COLO668 (cell line): ENCODE data around the gene OR2F2.

ENCODE experiments used
- DNase-seq: peaks from one replicate; lab custom pipeline; 2025; ENCODE audit not compliant: unreplicated experiment; lab: John Stamatoyannopoulos, UW

OR2F2 gene

GRCh38 chr7:143934526-143935325 lies at the start of gene OR2F2:
TSS of gene OR2F2 (plus strand) at chr7:143935233. CDS start at chr7:143935233, 0 bp downstream.
- DNase-seq, result no peak

DNA sequence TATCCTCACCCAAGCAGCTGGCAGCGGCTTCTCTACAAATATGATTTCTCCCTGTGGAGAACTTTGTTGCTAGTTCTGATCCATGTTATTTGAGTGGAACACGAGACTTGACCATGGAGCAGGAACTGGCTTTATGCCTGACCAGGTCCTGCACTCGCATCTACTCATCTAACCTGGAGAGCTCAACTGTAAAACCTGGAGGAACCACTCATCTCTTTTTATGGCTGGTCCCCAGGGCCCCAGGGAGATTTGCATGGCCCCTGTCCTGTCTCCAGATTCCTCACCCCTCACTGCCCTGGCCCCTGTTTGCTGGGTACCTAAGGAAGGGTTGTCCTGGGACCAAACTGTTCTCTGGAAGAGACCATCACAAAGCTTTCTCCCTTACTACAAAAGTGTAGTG lies 49.1 kb upstream of the OR2F2 start:
- no peak for DNase-seq

DNA sequence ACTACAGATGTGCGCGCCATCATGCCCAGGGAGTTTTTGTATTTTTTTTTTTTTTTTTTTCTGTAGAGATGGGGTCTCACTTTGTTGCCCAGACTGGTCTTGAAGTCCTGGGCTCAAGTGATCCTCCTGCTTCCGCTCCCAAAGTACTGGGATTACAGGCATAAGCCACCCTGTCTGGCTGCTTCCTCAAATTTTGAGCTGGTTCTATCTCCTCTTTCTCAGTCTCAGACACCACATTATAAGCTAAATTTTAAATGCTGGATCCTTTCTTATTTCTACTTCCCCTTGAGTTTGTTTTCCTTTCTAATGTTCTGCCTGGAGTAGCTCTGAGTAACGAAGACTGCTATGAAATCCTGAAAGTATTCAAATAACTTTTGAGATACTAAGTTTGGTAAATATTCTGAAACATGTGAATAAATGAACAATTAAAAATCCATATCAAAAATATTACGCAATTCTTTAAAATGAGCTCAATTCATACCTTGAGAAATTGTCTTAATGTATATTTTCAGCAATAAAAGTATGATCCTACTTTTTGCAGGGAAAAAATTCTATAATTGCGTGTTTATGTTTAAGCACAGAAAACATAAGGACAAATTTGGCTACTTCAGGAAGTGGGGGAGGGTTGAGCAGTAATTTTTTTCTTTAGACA lies 48.1 kb upstream of the OR2F2 start:
- no peak for DNase-seq

DNA sequence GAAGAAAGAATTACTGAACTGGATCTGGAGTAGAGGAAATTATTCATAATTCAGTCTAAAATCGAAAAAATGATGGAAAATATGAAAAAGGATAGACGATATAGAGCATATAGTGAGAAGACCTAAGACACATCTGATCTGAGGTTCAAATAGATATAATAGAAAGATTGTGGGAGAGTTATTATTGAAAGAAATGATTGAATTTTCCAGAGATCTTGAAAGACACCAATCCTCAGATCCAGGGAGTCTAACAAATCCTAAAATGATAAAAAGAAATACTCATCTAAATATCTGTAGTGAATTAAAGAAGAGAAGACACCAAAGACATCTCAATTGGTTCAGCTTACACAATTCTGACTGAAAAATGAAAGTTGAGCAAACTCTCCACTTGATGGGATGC lies 46.0 kb upstream of the OR2F2 start:
- DNase-seq, result no peak

GRCh38 chr7:143890558-143890957 lies 44.5 kb upstream of the OR2F2 start:
- DNase-seq, result no peak

- DNase-seq, result no peak
These were observed 43.6 kb upstream of the OR2F2 start for GRCh38 chr7:143891457-143891856.

- DNase-seq, result peak; percentile 26
These were observed 42.3 kb upstream of the OR2F2 start for GRCh38 chr7:143892527-143893300.

GRCh38 chr7:143896667-143897066 lies 38.4 kb upstream of the OR2F2 start:
- DNase-seq, result no peak

DNA sequence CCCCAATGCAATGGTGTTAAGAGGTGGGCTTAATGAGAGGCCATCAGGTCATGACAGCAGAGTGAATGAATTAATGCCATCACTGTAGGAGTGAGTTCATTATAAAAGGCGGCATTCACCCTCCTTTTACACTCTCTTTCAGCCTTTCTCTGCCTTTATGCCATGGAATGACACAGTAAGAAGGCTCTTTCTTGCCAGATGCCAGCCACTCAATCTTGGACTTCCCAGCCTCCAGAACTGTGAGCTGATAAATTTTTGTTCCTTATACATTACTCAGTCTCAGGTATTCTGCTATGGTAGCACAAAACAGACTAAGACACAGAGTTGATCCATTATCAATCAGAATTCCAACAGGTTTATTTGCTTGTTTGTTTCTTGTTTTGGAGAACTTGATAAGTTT lies 36.2 kb upstream of the OR2F2 start:
- DNase-seq, result no peak

- DNase-seq, result no peak
These were observed 34.7 kb upstream of the OR2F2 start for GRCh38 chr7:143900230-143900766.

- peak; percentile 57 for DNase-seq
These were observed 33.7 kb upstream of the OR2F2 start for GRCh38 chr7:143901332-143901667.

- DNase-seq, result peak; percentile 89
These were observed 33.2 kb upstream of the OR2F2 start, which contains the start of gene TCAF1 for GRCh38 chr7:143901668-143902331. TSS of gene TCAF1 (minus strand) at chr7:143902176. CDS start at chr7:143876608, 25,568 bp downstream.

DNA sequence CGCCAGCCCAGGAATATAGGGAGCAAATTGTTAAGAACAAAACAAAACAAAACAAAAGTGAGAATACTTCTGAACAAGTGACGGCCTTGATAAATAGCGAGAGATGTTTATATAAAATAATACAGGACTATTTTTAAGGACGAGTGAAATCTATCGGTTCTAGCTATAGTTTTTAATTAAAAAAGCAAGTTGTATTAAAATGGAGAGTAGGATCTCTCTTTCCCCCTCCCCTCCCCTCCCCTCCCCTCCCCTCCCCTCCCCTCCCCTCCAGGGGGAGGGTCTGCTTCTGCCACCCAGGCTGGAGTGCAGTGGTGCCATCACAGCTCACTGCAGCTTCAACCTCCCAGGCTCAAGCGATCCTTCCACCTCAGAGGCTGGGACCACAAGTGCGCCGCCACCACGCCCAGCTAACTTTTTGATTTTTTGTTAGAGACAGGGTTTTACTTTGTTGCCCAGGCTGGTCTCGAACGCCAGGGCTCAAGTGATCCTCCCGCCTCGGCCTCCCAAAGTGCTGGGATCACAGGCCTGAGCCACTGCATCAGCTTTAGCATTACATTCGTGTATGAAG lies 32.6 kb upstream of the OR2F2 start:
- DNase-seq, result no peak

DNA sequence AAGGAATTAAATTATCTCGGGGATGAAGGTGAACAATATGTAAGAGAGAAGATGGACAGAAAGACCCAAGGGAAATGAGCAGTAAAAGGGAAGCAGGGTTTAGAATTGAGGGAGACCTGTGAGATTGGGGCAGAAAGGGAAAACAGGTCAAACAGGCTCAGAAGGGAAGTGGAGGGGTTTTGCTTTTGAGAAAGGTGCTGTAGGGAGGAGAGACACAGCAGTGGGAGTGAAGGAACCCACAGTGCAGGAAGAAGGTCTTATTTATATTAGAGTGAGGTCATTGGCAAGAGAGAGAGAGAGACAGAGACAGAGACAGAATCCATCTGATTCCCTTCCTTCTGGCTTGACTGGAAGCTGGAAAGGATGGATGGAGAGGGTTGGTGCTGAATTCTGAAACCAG lies 29.5 kb upstream of the OR2F2 start:
- DNase-seq, result no peak

DNA sequence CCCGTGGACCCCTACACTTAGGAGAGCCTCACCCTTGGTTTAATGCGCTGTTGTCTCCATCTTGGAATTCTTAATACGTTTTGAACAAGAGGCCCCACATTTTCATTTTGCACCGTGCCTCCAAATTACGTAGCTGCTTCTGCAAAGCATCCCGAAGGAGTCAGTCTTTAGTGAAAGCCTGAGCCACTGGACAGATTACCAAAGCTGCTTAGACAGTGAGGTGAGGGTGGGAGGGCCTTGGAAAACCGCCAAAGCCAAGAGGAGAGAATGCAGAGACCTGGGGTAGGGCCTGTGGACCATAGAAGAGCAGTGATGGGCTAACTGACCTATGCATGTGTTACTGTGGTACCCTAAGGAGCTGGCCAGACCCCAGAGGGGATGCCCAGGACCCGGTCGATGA lies 28.9 kb upstream of the OR2F2 start:
- no peak for DNase-seq

DNA sequence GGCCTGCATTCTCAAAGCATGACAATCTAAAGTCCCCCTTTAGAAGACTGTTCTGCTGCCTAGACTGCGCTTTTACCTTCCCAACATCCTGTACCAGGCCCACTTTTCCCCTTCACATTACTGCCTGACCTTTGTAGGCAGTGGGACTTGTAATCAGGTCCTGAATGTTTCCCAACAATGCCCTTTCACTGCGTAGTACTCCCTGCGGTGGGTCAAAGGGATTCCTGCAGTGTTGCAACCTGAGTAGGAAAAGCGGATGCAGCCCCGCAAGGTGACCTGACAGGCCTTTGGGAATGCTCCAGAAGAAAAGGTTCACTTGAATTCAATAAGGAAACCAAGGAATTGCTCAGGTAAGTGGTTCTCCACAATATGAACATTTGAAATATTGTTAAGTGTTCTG lies 28.1 kb upstream of the OR2F2 start:
- no peak for DNase-seq

DNA sequence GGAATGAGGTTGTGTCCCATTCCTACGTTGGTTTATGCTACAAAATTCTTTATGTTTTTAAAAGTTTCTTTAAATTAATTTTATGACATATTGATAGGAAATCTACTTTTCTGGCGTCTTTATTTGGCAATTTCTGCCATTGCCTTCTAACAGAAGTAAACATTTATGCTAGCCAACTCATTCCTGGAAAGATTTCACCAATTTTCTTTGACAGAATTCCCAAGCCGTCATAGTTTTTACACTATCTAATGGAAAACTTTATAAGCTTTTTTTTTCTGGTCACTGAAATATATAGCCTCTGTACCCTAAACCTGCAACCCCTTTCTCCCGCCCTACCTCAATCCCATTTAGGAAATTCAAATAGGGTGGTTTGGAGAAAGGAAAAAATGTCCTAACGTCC lies 26.9 kb upstream of the OR2F2 start:
- DNase-seq, result no peak

DNA sequence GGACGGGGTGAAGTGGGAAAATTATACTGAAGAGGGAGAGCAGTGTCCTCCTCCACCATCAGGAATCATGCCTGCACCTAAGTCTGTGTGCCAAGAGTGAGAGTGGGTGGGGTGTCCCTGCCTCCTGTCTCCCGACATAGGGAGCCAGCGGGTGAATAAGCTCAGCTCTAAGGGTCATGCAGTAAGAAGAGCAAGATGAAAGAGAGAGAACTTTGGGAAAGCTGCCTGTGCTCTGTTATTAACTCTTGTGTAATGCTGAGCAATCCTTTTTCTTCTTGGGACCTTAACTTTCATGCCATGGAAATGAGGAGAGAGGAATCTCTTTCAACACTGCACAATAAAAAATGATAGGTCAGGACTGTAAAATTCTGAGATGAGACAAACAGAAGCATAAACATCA lies 25.2 kb upstream of the OR2F2 start:
- no peak for DNase-seq

GRCh38 chr7:143910473-143911248 lies 24.4 kb upstream of the OR2F2 start:
- DNase-seq, result no peak
